ENCODE results near the gene AAK1.

Gene AAK1

GRCh38 chr2:69494126-69494525 lies 149.4 kb downstream of the AAK1 start:
- TF ChIP-seq EZH2phosphoT487 (IDR thresholded peaks at IDR 0.05; ENCODE audit: borderline replicate concordance, low read length) (no peak), CTCF (IDR thresholded peaks at IDR 0.05; ENCODE audit: low read depth, low read length, poor library complexity, severe bottlenecking) (no peak)
- no peak overlapping the region for H3K27ac ChIP-seq (ENCODE audit: low read depth, low read length)

GRCh38 chr2:69493268-69493667 lies 150.3 kb downstream of the AAK1 start:
- no peaks in the 10 kb centered on the region for H3K9me3 ChIP-seq (ENCODE audit: control insufficient read depth, insufficient read depth, low read length)
- H3K27ac ChIP-seq (ENCODE audit: low read depth, low read length): no peak overlapping the region
- H4K20me1 ChIP-seq (ENCODE audit: control insufficient read depth, insufficient read depth, low read depth, low read length): no peaks in the 10 kb centered on the region
- no peak overlapping the region for H3K4me3 ChIP-seq (ENCODE audit: low read length)
- no peaks in the 10 kb centered on the region for H3K4me1 ChIP-seq (ENCODE audit: control insufficient read depth, low read length)
- TF ChIP-seq CTCF (IDR thresholded peaks at IDR 0.05; ENCODE audit: low read depth, low read length, poor library complexity, severe bottlenecking) (no peak), EZH2phosphoT487 (IDR thresholded peaks at IDR 0.05; ENCODE audit: borderline replicate concordance, low read length) (no peak)
- no peak overlapping the region for H3K4me2 ChIP-seq (ENCODE audit: low read length)
- no peaks in the 10 kb centered on the region for H3K79me2 ChIP-seq (ENCODE audit: control insufficient read depth, low read length)
- no peaks in the 10 kb centered on the region for H3F3A ChIP-seq (ENCODE audit: control insufficient read depth, insufficient read depth)
- no peaks in the 10 kb centered on the region for H3K9me2 ChIP-seq (replicated peaks; ENCODE audit: control insufficient read depth, low read length)
- H3K27me3 ChIP-seq (ENCODE audit: control insufficient read depth, low read length): no peaks in the 10 kb centered on the region
- no peaks in the 10 kb centered on the region for H3K36me3 ChIP-seq (ENCODE audit: control insufficient read depth, low read length)

More at GRCh38 chr2:69494126-69494525, 149.4 kb downstream of the AAK1 start:
- no peak overlapping the region for H3K4me3 ChIP-seq (ENCODE audit: low read length)
- H3K27me3 ChIP-seq (ENCODE audit: control insufficient read depth, low read length): no peaks in the 10 kb centered on the region
- H4K20me1 ChIP-seq (ENCODE audit: control insufficient read depth, insufficient read depth, low read depth, low read length): no peaks in the 10 kb centered on the region
- H3K4me2 ChIP-seq (ENCODE audit: low read length): no peak overlapping the region
- no peaks in the 10 kb centered on the region for H3K9me3 ChIP-seq (ENCODE audit: control insufficient read depth, insufficient read depth, low read length)
- no peaks in the 10 kb centered on the region for H3K79me2 ChIP-seq (ENCODE audit: control insufficient read depth, low read length)
- no peaks in the 10 kb centered on the region for H3F3A ChIP-seq (ENCODE audit: control insufficient read depth, insufficient read depth)
- H3K36me3 ChIP-seq (ENCODE audit: control insufficient read depth, low read length): no peaks in the 10 kb centered on the region
- H3K9me2 ChIP-seq (replicated peaks; ENCODE audit: control insufficient read depth, low read length): no peaks in the 10 kb centered on the region
- H3K4me1 ChIP-seq (ENCODE audit: control insufficient read depth, low read length): peaks cover 5% of the 10 kb centered on the region

- no peak overlapping the region for H3K4me2 ChIP-seq (ENCODE audit: low read length)
- no peaks in the 10 kb centered on the region for H3K36me3 ChIP-seq (ENCODE audit: control insufficient read depth, low read length)
- TF ChIP-seq EZH2phosphoT487 (IDR thresholded peaks at IDR 0.05; ENCODE audit: borderline replicate concordance, low read length): no peak
- TF ChIP-seq CTCF (IDR thresholded peaks at IDR 0.05; ENCODE audit: low read depth, low read length, poor library complexity, severe bottlenecking): no peak
- no peaks in the 10 kb centered on the region for H3K4me1 ChIP-seq (ENCODE audit: control insufficient read depth, low read length)
- H3K27ac ChIP-seq (ENCODE audit: low read depth, low read length): no peak overlapping the region
- no peaks in the 10 kb centered on the region for H3K27me3 ChIP-seq (ENCODE audit: control insufficient read depth, low read length)
- no peak overlapping the region for H3K4me3 ChIP-seq (ENCODE audit: low read length)
- no peaks in the 10 kb centered on the region for H3K79me2 ChIP-seq (ENCODE audit: control insufficient read depth, low read length)
- no peaks in the 10 kb centered on the region for H3K9me2 ChIP-seq (replicated peaks; ENCODE audit: control insufficient read depth, low read length)
- H4K20me1 ChIP-seq (ENCODE audit: control insufficient read depth, insufficient read depth, low read depth, low read length): no peaks in the 10 kb centered on the region
- H3F3A ChIP-seq (ENCODE audit: control insufficient read depth, insufficient read depth): no peaks in the 10 kb centered on the region
- H3K9me3 ChIP-seq (ENCODE audit: control insufficient read depth, insufficient read depth, low read length): no peaks in the 10 kb centered on the region
Measured at GRCh38 chr2:69491864-69492263, 151.7 kb downstream of the AAK1 start.

GRCh38 chr2:69490486-69490885 lies 153.1 kb downstream of the AAK1 start:
- Histone ChIP-seq H3K79me2 (ENCODE audit: control insufficient read depth, low read length) (no peaks in the 10 kb centered on the region), H4K20me1 (ENCODE audit: control insufficient read depth, insufficient read depth, low read depth, low read length) (no peaks in the 10 kb centered on the region), H3K4me2 (ENCODE audit: low read length) (no peak overlapping the region), H3K9me3 (ENCODE audit: control insufficient read depth, insufficient read depth, low read length) (no peaks in the 10 kb centered on the region), H3K4me3 (ENCODE audit: low read length) (no peak overlapping the region), H3K4me1 (ENCODE audit: control insufficient read depth, low read length) (no peaks in the 10 kb centered on the region), H3K27ac (ENCODE audit: low read depth, low read length) (no peak overlapping the region), H3K27me3 (ENCODE audit: control insufficient read depth, low read length) (no peaks in the 10 kb centered on the region), H3F3A (ENCODE audit: control insufficient read depth, insufficient read depth) (no peaks in the 10 kb centered on the region), H3K9me2 (replicated peaks; ENCODE audit: control insufficient read depth, low read length) (no peaks in the 10 kb centered on the region), H3K36me3 (ENCODE audit: control insufficient read depth, low read length) (no peaks in the 10 kb centered on the region)
- TF ChIP-seq CTCF (IDR thresholded peaks at IDR 0.05; ENCODE audit: low read depth, low read length, poor library complexity, severe bottlenecking) (no peak), EZH2phosphoT487 (IDR thresholded peaks at IDR 0.05; ENCODE audit: borderline replicate concordance, low read length) (no peak)

Data from DOHH2 (cell line).